CD4-positive, alpha-beta T cell treated with Interleukin-2 at 100 ng/mL for 4 hours (primary cell): Measurements from ENCODE around the gene PON3.

ENCODE experiments used
- DNase-seq: peaks from one replicate; pipeline ENCODE4 v3.0.0-alpha.2; 2020; ENCODE audit warnings: low spot score

The PON3 gene

DNA sequence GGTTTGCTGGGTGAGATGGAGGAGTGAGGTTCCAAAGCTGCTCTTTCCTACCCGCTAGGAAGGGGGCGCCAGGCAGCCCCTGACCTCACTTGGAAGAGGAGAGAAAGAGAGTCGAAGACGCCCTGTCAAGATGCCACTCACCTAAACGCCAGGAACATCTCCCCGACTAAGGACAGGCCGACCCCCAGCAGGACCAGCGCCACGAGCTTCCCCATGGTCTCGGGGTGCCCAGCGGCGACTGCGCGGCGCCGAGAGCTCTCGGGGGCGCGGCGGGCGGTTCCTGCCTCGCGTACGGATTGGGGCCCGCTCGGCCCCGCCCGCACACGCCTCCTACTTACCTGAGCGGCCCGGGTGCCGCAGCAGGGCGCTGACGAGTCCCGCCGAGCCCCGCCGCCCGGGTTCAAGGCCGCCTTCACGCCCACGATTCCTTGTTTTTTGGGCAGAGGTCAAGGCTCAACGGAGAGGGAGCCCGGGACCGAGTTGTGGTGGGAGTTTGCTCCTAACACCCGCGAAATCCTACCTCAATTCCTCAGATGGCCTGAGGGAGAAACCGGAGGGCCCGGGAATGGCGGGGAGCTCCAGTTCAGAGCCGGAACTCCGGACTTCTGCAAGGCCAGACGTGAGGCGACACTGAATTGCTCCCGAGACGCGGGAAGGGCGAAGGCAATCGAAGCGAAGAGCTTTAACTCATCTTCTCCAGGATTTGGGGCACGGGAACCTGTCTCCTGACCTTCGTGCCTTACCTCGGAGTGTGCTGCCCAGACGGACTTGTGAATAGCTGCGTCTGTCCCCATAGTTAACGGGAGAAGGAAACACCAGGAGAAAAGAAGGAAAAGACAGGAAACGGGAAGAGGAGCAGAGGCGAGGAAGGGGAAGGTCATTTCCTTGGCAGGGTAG, at the start of gene PON3:
PON3 (minus strand) TSS at position 240 of the 897 bp plus-strand sequence; CDS start at position 215, 25 bp downstream.
- DNase-seq = no peak

DNA sequence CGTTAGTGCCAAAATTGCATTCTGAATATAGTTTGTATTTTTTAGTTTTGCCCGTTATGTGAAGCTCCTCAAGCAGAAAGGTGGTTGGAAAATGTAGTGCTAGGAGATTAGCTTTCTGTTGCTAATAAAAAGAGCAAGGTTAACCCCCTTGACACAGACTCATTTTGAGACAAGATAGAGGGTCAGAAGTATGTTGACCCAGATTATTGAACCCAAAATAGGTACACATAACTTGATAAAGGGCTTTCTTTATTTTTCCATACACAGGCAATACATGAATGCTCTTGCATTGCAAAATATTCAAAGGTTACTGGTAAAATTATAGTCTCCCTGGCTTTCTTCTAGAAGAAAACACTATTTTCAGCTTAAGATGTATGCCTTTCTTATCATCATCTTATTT, 48.6 kb upstream of the PON3 start:
- no peak for DNase-seq

DNA sequence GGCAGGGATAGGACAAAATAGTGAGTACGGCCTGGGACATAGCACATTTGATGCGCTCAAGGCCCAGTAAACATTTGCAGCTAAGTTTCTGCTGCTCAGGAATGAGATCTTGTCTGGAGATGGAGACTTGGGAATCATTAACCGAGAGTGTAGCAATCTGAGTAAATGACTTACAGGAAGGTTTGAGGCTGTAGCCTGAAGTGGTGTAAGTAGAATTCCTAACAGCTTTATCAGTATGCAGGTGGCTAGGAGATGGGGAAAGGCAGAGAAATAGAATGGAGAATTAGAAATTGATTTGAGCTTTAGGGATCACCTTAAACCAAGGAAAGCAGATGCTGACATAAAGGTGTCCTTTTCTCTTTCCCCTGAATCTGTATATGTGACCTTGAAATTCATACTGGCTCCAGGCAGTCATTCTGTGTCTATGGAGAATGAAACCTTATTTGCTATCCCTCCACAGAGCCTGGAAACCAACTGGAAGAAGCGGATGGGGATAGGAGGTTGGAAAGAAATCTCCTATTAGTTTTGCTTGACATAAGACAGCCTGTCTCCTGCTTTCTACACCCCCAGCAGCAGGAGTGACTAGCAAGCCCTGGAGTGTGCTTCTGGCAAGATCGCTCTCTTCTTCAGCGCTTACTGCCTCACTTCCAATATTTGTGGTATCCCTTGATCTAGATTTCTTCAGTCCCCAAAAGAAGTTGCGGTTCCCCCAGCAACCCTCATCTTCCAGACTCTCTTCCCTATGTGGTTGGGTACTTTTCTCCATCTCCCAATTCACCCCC, 45.1 kb upstream of the PON3 start:
- DNase-seq = no peak

DNA sequence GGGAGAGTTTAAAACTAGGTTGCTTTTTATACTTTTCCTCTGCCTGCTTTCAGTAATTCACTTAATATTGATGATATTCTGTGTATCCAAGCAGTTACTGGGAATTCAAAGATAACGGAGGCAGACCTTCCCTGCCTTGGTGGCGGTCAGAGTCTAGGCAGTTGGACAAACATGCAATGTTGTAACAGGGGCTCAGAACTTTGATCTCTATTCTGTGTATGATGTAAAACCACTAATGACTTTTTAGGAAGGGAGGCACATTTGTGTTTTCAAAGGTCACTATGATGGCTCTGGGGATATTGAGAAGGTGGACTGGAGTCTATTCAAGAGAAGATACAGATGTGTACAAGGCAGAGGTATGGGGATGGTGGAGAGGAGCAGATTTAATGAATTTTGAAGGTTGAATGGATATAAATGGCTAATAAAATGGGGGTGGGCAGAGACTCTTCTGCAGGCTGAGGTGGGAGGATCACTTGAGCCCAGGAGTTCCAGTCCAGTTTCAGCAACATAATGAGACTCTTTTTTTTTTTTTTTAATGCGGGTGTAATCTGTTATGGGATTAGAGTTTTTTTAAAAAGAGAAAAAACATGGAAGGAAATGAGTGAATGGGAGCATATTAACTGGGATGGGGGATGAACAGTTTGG, 44.3 kb upstream of the PON3 start:
- DNase-seq = no peak

DNA sequence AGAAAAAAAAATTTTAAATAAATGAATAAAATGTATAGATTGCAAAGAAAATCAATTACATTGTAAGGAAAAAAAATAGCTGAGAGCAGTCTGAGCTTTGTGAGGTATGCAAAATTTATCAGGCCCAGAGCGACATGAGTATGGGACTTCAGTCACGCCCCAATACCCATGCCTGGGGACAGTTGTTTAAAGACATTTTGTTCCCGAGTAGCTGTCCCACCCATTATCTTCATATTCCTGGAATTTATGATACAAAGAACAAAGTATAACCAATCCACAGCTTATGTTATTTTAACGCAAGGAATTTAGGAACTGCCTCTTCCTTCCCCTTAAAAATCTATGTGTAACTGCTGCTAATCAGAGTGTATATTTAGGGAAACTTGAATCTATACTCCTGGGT, 40.2 kb upstream of the PON3 start:
- DNase-seq = no peak

DNA sequence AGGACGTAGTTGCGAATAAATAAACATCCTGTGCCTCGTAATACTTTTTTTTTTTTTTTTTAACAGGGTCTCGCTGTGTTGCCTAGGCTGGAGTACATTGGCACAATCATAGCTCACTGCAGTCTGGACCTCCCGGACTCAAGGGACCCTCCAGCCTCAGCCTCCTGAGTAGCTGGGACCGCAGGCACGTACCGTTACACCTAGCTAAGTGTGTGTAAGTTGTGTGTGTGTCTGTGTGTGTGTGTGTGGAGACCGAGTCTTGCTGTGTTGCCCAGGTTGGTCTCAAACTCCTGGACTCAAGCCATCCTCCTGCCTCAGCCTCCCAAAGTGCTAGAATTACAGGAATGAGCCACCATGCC, 39.2 kb upstream of the PON3 start:
- DNase-seq = no peak

DNA sequence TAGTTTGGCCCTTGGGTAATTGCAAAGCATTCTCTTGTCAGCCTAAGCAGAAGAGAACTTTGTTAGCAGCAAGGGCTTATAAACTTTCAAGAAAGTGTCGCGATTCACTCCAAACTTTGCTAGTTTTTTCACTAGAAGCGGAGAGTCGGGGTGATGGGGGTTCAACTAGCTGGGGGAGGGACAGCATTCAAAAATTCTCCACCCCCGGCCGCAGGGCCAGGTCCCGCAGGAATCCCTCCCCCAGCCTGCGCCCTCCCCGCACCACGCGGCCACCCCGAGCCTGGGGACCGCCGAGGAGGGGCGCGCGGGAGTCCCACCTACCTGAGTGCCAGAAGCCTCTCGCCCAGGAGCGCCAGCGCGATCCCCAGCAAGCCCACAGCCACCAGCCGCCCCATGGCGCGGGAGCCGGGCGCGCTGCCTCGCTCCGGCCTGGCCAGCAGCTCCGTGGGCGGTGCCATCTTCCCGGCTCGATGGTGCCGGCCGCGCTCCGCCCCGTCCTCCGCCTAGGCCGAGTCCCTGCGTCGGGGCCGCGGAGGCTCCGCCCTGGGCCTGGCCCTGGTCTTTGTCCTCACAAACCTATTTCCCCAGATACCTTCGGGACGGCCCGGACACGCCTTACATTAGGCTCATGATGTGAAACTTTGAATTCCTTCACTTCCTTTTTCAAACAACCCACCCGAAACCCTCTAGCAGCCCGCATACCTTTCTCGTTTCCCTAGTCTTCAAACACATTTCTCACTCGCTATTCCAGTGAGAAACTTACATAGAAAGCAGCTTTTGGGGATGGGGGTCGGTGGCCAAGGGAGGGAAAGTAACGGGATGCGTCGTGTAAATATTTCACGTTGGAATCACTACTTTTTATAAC, 38.6 kb upstream of the PON3 start, which contains the start of gene PON2:
PON2 (minus strand) TSS at position 472 of the 865 bp plus-strand sequence; CDS start at position 395, 77 bp downstream.
- peak; percentile 37 for DNase-seq

DNA sequence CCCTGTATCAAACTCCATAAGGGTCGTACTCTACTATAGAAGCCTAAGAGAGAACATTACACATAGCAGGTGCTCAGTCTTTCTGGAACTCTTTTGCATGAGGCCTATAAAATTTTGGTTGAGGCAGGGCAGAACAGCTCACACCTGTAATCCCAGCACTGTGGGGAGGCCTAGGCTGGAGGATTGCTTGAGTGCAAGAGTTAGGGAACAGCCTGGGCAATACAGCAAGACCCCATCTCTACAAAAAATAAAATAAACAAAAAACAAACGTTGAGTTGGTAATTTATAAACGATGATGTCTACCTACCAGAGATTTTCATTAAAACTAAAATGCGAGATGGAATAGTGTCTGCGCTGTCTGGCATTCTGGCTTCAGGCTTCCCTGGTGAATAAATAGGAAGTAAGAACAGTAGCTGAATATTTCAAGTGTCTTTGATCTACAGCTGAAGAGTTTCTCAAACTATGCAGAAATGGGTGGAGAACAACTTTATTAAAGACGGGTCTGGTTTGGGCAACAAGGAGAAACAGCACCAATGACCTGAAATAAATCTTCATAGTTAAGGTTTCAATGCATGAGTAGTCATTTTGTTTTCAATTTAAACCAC, 37.9 kb upstream of the PON3 start:
- DNase-seq = no peak

DNA sequence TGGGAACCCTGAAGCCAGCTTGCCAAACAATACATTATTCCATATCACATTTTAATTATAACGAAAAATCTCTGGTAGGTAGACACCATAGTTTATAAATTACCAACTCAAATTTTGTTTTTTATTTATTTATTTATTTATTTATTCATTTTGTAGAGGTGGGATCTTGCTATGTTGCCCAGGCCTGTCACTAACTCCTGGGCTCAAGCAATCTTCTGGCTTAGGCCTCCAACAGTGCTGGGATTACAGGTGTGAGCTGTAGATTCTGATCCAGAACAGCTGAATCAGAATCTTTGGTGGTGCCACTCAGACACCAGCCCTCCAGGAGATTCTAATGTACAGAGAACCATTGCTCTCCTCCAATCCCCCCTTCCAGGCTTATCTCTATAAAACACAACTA, 37.0 kb upstream of the PON3 start:
- DNase-seq = no peak

DNA sequence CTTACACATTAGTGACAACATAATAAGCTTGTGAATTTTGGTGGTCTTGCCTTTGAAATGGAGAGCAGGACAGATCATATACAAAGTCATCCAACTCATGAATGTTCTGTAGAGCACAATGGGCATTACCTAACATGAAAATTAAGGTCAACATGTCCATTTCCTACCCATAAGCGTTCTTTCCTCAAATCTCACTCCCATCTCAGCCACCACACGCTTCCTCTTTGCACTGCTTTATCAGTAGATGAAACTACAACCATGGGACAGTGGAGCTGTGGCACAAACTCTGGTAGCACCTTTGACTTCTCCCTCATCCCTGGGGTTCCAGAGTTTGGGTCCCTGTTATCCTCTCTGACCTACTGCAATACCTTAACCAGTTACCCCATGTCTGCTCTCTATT, 36.4 kb upstream of the PON3 start:
- no peak for DNase-seq

DNA sequence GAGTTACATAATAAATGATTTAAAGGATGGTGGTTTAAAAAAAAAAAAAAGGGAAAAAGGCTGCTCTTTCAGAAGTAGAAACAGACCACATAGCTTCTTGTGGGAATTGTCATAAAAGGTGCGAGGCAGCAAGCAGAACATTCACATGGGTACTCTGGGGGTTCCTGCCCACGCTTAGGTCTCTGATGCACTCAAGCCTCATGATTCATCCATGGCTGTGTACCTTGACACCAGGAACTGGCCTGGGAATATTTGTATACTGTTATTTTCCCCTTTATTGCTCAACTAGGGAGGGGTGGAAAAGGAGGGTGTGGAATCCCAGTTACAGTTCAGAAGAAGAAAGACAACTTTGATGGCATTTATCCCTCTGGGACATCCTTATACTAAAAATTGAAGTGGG, 34.7 kb upstream of the PON3 start:
- no peak for DNase-seq

DNA sequence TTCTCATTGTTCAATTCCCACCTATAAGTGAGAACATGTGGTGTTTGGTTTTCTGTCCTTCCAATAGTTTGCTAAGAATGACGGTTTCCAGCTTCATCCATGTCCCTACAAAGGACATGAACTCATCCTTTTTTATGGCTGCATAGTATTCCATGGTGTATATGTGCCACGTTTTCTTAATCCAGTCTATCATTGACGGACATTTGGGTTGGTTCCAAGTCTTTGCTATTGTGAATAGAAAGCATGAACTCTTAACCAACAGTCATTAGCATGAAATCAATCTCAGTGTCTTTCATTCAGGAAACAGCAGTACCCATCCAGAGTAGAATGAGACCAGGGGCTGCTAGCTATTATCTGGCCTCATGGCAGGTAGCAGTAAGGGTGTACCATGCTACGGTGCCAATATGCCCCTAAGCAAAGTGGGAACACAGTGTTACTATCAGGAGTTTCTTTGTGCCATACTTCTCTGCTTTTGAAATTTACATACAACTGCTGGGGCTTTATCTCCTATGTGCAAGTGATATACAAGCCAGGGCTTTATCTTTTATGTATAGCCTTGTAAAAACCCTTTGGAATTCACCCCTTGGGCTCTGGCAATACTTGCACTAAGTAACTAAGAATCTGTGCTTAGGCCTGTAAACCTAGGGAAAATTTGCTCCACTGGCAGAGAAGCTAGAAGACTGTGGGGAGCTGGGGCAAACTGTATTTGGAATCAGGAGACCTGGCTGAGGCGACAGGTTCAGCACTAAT, 33.2 kb upstream of the PON3 start:
- DNase-seq = no peak

DNA sequence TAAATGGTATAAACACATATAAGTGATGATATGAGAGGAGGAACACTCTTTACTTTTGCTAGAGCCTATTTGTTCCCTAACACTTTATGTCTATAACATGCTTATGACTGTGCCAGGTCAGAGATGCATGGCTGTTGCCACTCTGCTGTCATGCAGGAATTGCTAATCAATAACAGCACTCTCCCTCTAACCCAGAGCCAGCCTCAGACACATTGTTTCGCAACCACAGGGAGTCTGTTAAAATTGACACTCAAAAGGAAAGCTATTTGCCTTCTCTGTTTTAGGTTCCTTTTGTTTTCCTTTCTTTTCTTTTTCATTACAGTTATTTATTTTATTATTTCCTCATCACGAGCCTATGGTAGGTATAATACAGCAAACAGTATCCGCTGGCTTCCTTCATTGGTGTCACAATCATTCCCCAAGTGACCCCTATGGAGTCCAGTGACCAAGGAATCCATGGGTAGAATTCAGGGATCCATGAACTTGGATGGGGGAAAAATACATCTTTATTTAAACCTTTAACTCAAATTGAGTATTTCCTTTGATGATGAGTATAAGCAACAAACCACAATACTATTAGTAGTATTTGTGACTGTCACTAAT, 31.8 kb upstream of the PON3 start:
- DNase-seq = no peak

DNA sequence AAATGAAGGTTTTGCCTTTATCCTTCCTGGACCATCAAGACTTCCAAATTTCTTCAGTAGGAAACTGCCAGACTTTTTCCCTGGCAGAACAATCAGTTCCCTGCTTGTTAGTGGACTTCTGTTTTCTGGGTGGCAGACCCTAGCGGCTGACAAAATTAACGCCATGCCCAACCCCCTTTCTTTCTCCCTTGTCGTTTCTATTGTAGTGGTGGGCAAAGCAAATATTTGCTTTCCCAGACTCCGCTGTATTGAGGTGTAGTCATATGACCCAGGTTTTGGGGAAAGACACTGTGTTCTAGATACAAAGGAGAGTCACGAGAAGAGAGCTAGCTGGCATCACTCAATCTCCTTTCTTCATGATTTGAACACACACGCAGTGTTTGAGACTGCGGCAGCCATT, 31.0 kb upstream of the PON3 start:
- no peak for DNase-seq

DNA sequence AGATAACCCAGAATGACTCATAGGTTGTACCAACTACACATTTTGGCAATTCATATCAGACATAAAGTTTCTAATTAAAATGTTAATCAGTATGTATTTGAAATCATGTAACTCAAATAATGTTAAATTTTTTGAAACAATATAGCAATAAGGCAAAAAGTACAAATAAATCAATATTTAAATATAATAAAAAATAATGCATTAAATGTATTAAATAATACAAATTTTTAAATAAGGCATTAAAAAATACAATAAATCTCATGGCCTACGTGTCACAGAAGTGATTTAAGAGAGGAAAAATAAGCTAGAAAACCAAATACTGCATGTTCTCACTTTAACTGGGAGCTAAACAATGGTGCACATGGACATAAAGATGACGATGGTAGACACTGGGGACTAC, 29.5 kb upstream of the PON3 start:
- DNase-seq = no peak

DNA sequence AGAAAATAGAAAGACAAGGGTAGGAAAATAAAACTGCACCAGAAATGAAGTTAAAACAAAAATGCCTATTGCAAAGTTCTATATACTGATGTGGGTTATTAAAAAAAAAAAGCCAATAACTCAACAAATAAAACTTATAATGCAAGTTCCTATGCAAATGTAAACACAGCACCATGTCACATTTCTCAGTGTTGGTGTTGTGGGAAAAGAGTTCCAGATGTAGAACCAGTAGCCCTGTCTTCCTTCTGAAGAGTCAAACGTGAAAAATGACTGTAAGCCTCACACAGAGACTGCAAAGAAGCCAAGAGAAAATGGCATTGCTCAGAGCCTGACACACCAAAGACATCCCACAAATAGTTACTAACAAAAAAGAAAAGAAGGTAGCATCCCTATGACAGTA, 28.5 kb upstream of the PON3 start:
- DNase-seq = no peak

DNA sequence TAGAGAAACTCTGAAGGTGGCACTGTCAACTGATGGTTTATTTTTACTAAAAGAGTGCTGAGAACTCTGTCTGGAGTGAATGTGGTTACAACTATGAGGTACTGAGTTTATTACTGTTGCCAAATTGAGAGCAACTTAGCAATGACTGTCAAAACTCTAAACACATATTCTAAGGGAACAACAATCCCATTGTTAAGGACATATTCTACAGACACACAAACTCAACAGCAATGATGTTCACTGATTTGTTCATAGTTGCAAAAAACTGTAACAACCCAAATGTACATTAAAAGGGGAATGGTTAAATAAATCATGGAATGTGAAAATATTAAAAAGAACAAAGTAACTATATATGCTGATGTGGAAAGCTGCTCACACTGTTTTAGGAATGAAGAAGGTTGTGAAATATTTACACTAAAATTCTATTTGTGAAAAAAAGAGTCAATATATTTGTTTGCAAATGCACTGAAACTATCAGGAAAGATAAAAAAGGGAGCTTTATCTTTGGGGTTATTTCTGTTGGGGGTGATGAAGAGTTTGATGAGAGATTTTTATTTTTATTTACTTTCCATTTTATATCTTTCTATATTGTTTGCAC, 25.8 kb upstream of the PON3 start:
- DNase-seq = no peak

DNA sequence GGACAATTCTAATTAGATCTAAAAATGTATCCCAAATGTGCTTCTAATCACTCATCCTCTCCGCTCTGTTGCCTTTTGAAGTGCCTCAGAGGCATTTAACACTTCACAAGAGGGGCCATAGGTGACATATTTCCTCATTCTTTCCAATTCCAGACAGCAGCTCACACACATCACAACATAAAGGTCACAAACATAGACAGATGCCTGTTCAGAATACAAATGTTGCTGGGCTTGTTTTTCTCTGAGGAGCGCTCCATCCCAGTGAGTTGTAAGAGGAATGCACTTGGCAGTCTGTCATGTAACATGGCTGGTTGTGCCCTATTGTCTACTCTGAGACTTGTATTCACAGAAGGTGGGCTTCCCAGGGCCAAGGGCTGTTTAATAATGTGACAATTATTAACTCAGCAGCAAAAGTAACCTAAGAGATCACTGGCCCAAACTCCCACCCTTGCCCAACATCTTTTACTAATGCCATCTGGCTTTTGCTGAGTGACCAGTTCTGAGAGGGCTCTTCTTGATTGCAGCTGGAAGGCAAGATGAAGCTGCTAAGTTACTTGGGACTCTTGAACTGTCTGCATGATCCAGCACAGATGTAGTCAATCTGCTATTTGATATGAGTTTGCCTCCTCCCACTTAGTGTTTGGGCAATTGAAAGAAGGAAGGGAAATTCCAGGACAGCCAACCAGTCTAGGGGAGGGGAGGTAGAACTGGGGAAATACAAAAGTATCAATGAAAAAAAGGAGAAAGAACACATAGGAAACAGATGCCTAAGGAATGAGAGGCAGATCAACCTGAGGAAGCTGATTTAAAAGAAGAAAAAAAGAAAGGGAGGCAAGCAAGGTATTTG, 25.0 kb upstream of the PON3 start:
- no peak for DNase-seq

DNA sequence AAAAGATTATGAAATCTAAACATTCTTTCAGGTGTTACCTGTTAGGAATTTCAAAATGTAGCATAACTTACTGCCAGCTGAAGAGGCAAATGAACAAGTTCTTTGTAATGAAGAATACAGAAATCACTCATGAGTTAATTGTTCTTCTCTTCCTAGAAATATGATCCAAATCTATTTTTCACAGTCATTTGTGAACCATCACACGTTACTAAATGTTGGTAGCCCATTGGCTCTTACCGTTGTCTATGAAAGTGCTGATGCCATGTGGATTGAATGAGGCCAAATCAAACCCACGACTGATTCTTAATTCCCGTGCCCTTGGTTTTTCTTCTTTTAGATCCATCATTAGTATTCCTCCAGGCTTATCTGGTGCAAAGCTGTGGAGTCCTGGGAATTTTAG, 15.9 kb upstream of the PON3 start:
- no peak for DNase-seq
